T-helper 22 cell (primary cell): ENCODE data around the gene RLIM.

Experiments
- DNase-seq: peaks from one replicate; pipeline ENCODE4 v3.0.0-alpha.2; 2020; ENCODE audit warnings: low read depth

The RLIM gene

DNA sequence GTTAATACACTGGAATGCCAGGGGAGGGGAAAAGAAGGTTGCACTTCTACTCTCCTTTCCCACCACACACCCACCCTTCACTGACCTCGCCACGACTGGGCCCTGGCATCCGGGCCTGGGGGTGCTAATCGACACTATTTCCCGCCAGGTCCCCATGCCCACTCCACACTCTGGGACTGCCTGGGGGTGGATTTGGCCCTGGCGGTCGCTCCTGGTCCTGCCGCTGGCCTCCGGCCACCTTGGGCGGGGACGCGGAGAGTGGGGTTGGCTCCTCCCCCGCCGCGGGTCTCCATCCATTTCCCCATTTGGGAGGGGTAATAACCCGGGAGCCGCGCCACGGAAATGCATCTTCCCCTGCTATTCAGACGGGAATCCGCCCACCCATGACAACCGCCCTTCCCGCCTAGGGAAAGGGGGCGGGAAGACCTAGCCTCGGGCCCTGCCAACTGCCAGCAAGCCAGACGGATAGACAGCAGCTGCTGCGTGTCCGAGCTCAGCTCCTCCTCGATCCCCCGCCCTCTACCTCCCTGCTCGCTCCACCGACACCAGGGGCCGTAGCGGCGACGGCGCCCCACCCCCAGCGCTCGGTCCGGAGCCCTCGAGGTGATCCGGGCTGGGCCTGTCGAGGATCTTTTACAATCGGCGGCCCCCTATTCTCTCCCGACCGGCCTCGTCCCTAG is 78.1 kb downstream of the RLIM start:
- DNase-seq: peak; percentile 16

DNA sequence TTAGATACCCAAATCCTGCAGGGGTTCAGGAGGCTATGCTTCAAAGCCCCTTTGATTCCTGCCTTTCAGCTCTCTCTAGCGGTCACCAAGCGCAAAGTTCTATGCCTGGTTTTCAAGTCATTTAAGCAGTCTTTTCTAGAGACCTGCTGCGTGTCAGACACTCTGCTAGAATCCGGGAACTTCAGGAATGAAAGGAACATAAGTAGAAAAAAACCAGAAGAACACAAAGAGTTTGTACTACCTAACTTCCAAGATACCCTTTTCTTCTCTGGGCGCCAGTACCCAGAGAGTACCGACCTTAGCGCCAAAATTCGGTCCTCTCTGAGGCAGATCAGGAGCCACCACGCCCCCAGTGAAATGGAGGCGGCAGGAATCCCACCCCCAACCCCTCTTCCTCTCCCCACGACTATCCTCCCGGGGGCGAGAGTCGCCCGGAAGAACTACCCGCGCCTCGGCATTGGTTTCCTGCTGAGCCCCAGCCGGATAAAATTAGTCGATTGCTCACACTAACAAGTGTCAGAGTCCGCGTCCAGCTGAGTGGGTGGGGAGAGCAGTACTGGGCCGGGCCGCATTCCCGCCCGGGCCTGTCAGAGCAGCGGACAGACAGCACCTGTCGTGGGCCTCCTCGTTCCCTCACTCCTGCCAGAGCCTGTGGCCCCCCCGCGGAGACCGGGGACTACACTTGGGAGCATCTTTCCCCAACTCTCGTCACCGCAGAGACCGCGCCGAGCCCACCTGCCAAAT is 78.8 kb downstream of the RLIM start:
- peak; percentile 8 for DNase-seq
